GM12878 (cell line): ENCODE measurements around the gene ST3GAL5. TPM values are rescaled to one million over a fixed set of nuclear protein-coding genes. Genes with fewer than 3 reads are reported as not detected.

Experiments used
- ATAC-seq: fragments of 200-7000 bp; cut with Tn5 transposase; 3 replicates; pipeline ENCODE4 v1.9.1; 2020; ENCODE audit warnings: mild to moderate bottlenecking, moderate library complexity
- BruUV-seq: library from RNA; stranded (reverse); fragments of 400-500 nt; replicated peaks from 2 replicates; lab custom pipeline; 2021; lab: Mats Ljungman, UMichigan
- CTCF ChIA-PET: fragments of 300-600 bp; sonication (Branson Sonifier 250); formaldehyde crosslinking; extraction: SDS; loops from one replicate; lab custom pipeline; 2021; ENCODE audit warnings: inconsistent platforms; lab: Yijun Ruan, JAX
- POLR2A ChIA-PET: fragments of 350-600 bp; formaldehyde crosslinking; extraction: SDS; loops from one replicate; lab custom pipeline; 2021; ENCODE audit warnings: inconsistent platforms; lab: Charles Lee
- RAD21 ChIA-PET: fragments of 300-600 bp; sonication (Branson Sonifier 250); formaldehyde crosslinking; loops from one replicate; lab custom pipeline; 2023; ENCODE audit warnings: antibody characterized with exemption; ENCODE audit not compliant: unreplicated experiment; lab: Charles Lee
- SMC1A ChIA-PET: fragments of 300-600 bp; sonication (Branson Sonifier 250); formaldehyde crosslinking; loops from one replicate; lab custom pipeline; 2023; ENCODE audit not compliant: unreplicated experiment, uncharacterized antibody; lab: Charles Lee
- DNase-seq: peaks from one replicate; pipeline ENCODE4 v3.0.0-alpha.2; 2011; ENCODE audit warnings: low read depth, low spot score
- FAIRE-seq: peaks from 3 replicates; lab custom pipeline; 2011; peaks lifted over from hg19 to GRCh38; lab: Jason Lieb, UNC
- H2AFZ ChIP-seq: 2 replicates; pipeline ENCODE4 v1.6.0; 2011; ENCODE audit warnings: low read depth, low read length, control low read depth; ENCODE audit not compliant: control insufficient read depth
- H3K27ac ChIP-seq: 2 replicates; pipeline ENCODE4 v1.5.1; 2011; ENCODE audit warnings: control low read depth; ENCODE audit not compliant: control insufficient read depth, insufficient read depth
- H3K27me3 ChIP-seq, 2 experiments: replicated peaks in 1 of 2; 2 replicates each; pipeline versions ENCODE4 v1.6.0 to v1.6.1; 2011; ENCODE audit warnings: low read length in 1 of 2; ENCODE audit not compliant: control insufficient read depth in 2 of 2, insufficient read depth in 2 of 2
- H3K36me3 ChIP-seq, 2 experiments: 2 replicates each; pipeline ENCODE4 v1.5.1; 2011; ENCODE audit warnings: low read length in 1 of 2; ENCODE audit not compliant: control insufficient read depth in 2 of 2, insufficient read depth in 2 of 2
- H3K4me1 ChIP-seq: 2 replicates; pipeline ENCODE4 v1.6.1; 2011; ENCODE audit warnings: mild to moderate bottlenecking, low read length, moderate library complexity, mixed read lengths; ENCODE audit not compliant: control insufficient read depth, insufficient read depth
- H3K4me2 ChIP-seq: 2 replicates; pipeline ENCODE4 v1.6.0; 2011; ENCODE audit warnings: control low read depth; ENCODE audit not compliant: control insufficient read depth, insufficient read depth
- H3K4me3 ChIP-seq: fragments of 200-600 bp; sonication (generic); 2 replicates; pipeline ENCODE4 v1.5.1; 2016
- H3K79me2 ChIP-seq: 2 replicates; pipeline ENCODE4 v1.6.0; 2011; ENCODE audit warnings: low read length; ENCODE audit not compliant: control insufficient read depth, insufficient read depth
- H3K9ac ChIP-seq: 2 replicates; pipeline ENCODE4 v1.8.0; 2011; ENCODE audit warnings: low read length, control low read depth, mixed read lengths; ENCODE audit not compliant: control insufficient read depth, insufficient read depth
- H3K9me3 ChIP-seq: replicated peaks from 3 replicates; pipeline ENCODE4 v1.5.1; 2011; ENCODE audit warnings: mild to moderate bottlenecking, low read length; ENCODE audit not compliant: control insufficient read depth, insufficient read depth
- H4K20me1 ChIP-seq: 2 replicates; pipeline ENCODE4 v1.6.0; 2011; ENCODE audit not compliant: control insufficient read depth, insufficient read depth
- BRCA1 ChIP-seq: IDR thresholded peaks from 2 replicates; pipeline ENCODE4 v1.6.1; 2011; ENCODE audit warnings: low read depth, low read length, improper control_type of control experiment
- CHD2 ChIP-seq: IDR thresholded peaks from 2 replicates; pipeline ENCODE4 v1.6.1; 2011; ENCODE audit warnings: low read depth, low read length, improper control_type of control experiment, borderline replicate concordance
- FOXM1 ChIP-seq: IDR thresholded peaks from 2 replicates; pipeline ENCODE4 v1.6.1; 2012; ENCODE audit warnings: low read depth, mild to moderate bottlenecking, inconsistent platforms, low read length, moderate library complexity
- NR2C2 ChIP-seq: IDR thresholded peaks from 2 replicates; pipeline ENCODE4 v1.6.1; 2011; ENCODE audit warnings: borderline replicate concordance, low read depth; ENCODE audit not compliant: control insufficient read depth, insufficient read length
- POU2F2 ChIP-seq: IDR thresholded peaks from 3 replicates; pipeline ENCODE4 v1.6.1; 2011; ENCODE audit warnings: low read depth, mild to moderate bottlenecking, low read length, borderline replicate concordance
- STAT3 ChIP-seq: IDR thresholded peaks from 2 replicates; pipeline ENCODE4 v1.6.1; 2011; ENCODE audit warnings: low read depth, low read length, improper control_type of control experiment
- USF1 ChIP-seq: IDR thresholded peaks from 2 replicates; pipeline ENCODE4 v1.6.1; 2011; ENCODE audit warnings: borderline replicate concordance, low read depth, mild to moderate bottlenecking, moderate library complexity, mixed read lengths, low read length; ENCODE audit not compliant: insufficient read depth; ENCODE audit errors: extremely low read length
- ZNF622 ChIP-seq: fragments of 450-650 bp; IDR thresholded peaks from 2 replicates; pipeline ENCODE4 v1.6.1; 2017; ENCODE audit warnings: mild to moderate bottlenecking, inconsistent platforms
- WGBS: methylation state at CpG from one replicate; pipeline ENCODE4 v1.1.6; 2016; ENCODE audit warnings: low lambda C conversion rate; ENCODE audit not compliant: insufficient replicate concordance, insufficient coverage; ENCODE audit errors: missing lambda C conversion rate; 5-methylcytosine and 5-hydroxymethylcytosine counted together
- in situ Hi-C: fragments of 300-500 bp; cut with MboI; formaldehyde crosslinking; loops from 9 replicates; pipeline ENCODE4 v1.14.3; 2018; ENCODE audit warnings: mixed read lengths
- intact Hi-C: fragments of 100-400 bp; cut with micrococcal nuclease; formaldehyde crosslinking; loops from one replicate; pipeline ENCODE4 v1.14.2; 2022; ENCODE audit not compliant: unreplicated experiment
- polyA plus RNA-seq, 11 experiments: library from polyadenylated mRNA; depleted of rRNA in 4 of 11; unstranded in 6 of 11; stranded (reverse) in 5 of 11; fragments of >200 nt; fragmentation: Nextera tagmentation in 4 of 11; fragmentation: Illumina TruSeq in 1 of 11; extraction: Ambion mirVana in 4 of 11; extraction: Trizol in 1 of 11; gene quantifications; 1 replicate in 1 of 11; 2 replicates in 10 of 11; pipeline versions ENCODE4 v1.2.1 to v1.2.3, GENCODE V29; 2011 to 2016; ENCODE audit warnings: inconsistent platforms in 2 of 11, missing spikeins in 2 of 11, low read depth in 1 of 11
- total RNA-seq, 4 experiments: library from RNA; depleted of rRNA in 3 of 4; stranded (reverse); fragments of >200 nt in 3 of 4; fragmentation: Illumina TruSeq in 1 of 4; extraction: Trizol in 1 of 4; gene quantifications; 2 replicates each; pipeline versions ENCODE4 v1.2.1 to v1.2.3, GENCODE V29; 2013 to 2021

The ST3GAL5 gene
- total and polyA plus RNA-seq, 10 of the 15 experiments (the other 5 are each of a cell fraction or from before 2014, with no cell fraction given) = 5.2 to 60.9 (median 10.2) TPM

GRCh38 chr2:85793584-85793983 is 95.2 kb downstream of the ST3GAL5 start:
- Histone ChIP-seq H3K4me2 (no peak overlapping the region), H3K4me3 (no peak overlapping the region), H2AFZ (no peak overlapping the region), H3K79me2 (no peaks in the 10 kb centered on the region), H3K27me3 (peaks cover 4 to 8% of the 10 kb centered on the region in 2 experiments; a peak in 3 of 4 replicates), H4K20me1 (no peaks in the 10 kb centered on the region), H3K9ac (no peak overlapping the region), H3K4me1 (no peaks in the 10 kb centered on the region), H3K9me3 (no peaks in the 10 kb centered on the region), H3K36me3 (no peaks in the 10 kb centered on the region), H3K27ac (no peak overlapping the region)
- WGBS = 29% methylated on average over 4 of the region's 4 CpGs
- DNase-seq (no peak), ATAC-seq (no peak), FAIRE-seq (no peak)
- ChIA-PET SMC1A (no interaction called here), POLR2A (no interaction called here), RAD21 (no interaction called here), CTCF (interaction anchor here (0.9 kb wide), 1 partner anchor 33 kb away, joined by 3 read pairs; no protein-coding TSS in a partner anchor)
- intact Hi-C loops = no loop called here
- in situ Hi-C loops = no loop called here
- BruUV-seq = no TSS peak
- TF ChIP-seq FOXM1 (no peak), BRCA1 (no peak), ZNF622 (no peak), STAT3 (no peak), NR2C2 (no peak), CHD2 (no peak), POU2F2 (no peak), USF1 (no peak)
